ENCODE results near the gene RAB24.

DNA sequence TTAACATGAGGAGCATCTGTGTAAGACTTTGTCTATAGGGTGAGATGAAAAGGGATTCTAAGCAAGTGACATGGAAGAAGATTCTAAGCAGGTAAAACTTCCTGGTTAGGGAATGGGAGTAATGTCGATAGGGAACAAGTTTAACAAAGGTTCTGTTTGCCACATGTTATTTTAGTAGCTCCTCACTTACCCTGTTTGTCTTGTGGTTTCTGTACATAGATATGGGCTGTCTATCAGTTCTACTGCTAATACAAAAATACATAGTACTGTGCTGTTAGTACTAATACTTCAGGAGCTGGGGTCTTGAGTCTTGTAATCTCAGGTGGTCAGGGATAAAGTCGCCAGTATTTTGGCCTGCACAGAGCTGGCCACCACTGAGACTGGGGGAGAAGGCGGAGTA, 32.9 kb downstream of the RAB24 start:
- TF ChIP-seq, protein P1, sequence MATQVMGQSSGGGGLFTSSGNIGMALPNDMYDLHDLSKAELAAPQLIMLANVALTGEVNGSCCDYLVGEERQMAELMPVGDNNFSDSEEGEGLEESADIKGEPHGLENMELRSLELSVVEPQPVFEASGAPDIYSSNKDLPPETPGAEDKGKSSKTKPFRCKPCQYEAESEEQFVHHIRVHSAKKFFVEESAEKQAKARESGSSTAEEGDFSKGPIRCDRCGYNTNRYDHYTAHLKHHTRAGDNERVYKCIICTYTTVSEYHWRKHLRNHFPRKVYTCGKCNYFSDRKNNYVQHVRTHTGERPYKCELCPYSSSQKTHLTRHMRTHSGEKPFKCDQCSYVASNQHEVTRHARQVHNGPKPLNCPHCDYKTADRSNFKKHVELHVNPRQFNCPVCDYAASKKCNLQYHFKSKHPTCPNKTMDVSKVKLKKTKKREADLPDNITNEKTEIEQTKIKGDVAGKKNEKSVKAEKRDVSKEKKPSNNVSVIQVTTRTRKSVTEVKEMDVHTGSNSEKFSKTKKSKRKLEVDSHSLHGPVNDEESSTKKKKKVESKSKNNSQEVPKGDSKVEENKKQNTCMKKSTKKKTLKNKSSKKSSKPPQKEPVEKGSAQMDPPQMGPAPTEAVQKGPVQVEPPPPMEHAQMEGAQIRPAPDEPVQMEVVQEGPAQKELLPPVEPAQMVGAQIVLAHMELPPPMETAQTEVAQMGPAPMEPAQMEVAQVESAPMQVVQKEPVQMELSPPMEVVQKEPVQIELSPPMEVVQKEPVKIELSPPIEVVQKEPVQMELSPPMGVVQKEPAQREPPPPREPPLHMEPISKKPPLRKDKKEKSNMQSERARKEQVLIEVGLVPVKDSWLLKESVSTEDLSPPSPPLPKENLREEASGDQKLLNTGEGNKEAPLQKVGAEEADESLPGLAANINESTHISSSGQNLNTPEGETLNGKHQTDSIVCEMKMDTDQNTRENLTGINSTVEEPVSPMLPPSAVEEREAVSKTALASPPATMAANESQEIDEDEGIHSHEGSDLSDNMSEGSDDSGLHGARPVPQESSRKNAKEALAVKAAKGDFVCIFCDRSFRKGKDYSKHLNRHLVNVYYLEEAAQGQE (IDR thresholded peaks at IDR 0.05; ENCODE audit: low read depth): no peak
- TF ChIP-seq USF1 (IDR thresholded peaks at IDR 0.05): no peak
- no peak for TF ChIP-seq MAX (IDR thresholded peaks at IDR 0.05)
- no peak for TF ChIP-seq TEAD4 (IDR thresholded peaks at IDR 0.05)
- TF ChIP-seq TCF12 (IDR thresholded peaks at IDR 0.05; ENCODE audit: low read depth): no peak
- no peak for TF ChIP-seq EGR1 (IDR thresholded peaks at IDR 0.05)
- no peak for TF ChIP-seq EP300 (IDR thresholded peaks at IDR 0.05; ENCODE audit: borderline replicate concordance)
- no peak for TF ChIP-seq ZBTB7A (IDR thresholded peaks at IDR 0.05; ENCODE audit: low read depth)
- no peak for TF ChIP-seq RAD21 (IDR thresholded peaks at IDR 0.05; ENCODE audit: low read depth)
- no peak for TF ChIP-seq YY1 (IDR thresholded peaks at IDR 0.05; ENCODE audit: low read depth)
- no peak for TF ChIP-seq NFIC (IDR thresholded peaks at IDR 0.05)
- no peak for TF ChIP-seq CEBPB (IDR thresholded peaks at IDR 0.05)
- no peak for TF ChIP-seq TAF1 (IDR thresholded peaks at IDR 0.05; ENCODE audit: low read depth)
